Measurements from ENCODE around the gene ZFP90.

- TF ChIP-seq CTCF (conservative IDR thresholded peaks at IDR 0.05 in 1 of 2, IDR thresholded peaks at IDR 0.05 in 1 of 2; ENCODE audit: extremely low read depth in 1 of 2, insufficient read depth in 1 of 2, low read depth in 1 of 2, low read length in 2 of 2) (no peak), EZH2 (IDR thresholded peaks at IDR 0.05; ENCODE audit: borderline replicate concordance, low read length) (no peak)
These were observed 24.6 kb upstream of the ZFP90 start for GRCh38 chr16:68514511-68514910.
